Stimulated activated CD8-positive, alpha-beta memory T cell treated with anti-CD3 and anti-CD28 coated beads, Interleukin-7, amount 100 ng/mL, for 1 hour (primary cell): Measurements from ENCODE around the gene INHBC.
A peak's percentile ranks its signal among the peaks of the same experiment; 100 is the strongest.

Source experiments
- DNase-seq, 2 donors: peaks; one replicate each; pipeline ENCODE4 v3.0.0-alpha.2; 2020; ENCODE audit warnings: low read depth in 2 of 2

INHBC gene

GRCh38 chr12:57454566-57455373 lies 20.2 kb downstream of the INHBC start, which contains the start of gene INHBE:
TSS of gene INHBE (plus strand) at chr12:57455307. CDS start at chr12:57455537, 230 bp downstream.
- DNase-seq, result no peak

GRCh38 chr12:57455374-57456144 lies 21.0 kb downstream of the INHBC start:
- no peak for DNase-seq

GRCh38 chr12:57456145-57456700 lies 21.6 kb downstream of the INHBC start:
- no peak for DNase-seq

GRCh38 chr12:57456737-57457490 lies 22.3 kb downstream of the INHBC start:
- DNase-seq, result no peak

- DNase-seq, result no peak
Observed at GRCh38 chr12:57458665-57459054, 24.1 kb downstream of the INHBC start.

GRCh38 chr12:57459055-57459749 lies 24.6 kb downstream of the INHBC start:
- DNase-seq, result peak; percentile 84 to 90

GRCh38 chr12:57459750-57460467 lies 25.3 kb downstream of the INHBC start, which contains the start of gene GLI1:
TSS of gene GLI1 (plus strand) at chr12:57459785. CDS start at chr12:57463692, 3,907 bp downstream.
- no peak for DNase-seq

- no peak for DNase-seq
Observed at GRCh38 chr12:57460468-57460784, 25.8 kb downstream of the INHBC start.

GRCh38 chr12:57460841-57461275 lies 26.3 kb downstream of the INHBC start:
- no peak for DNase-seq

GRCh38 chr12:57461276-57461916 lies 26.8 kb downstream of the INHBC start:
- DNase-seq, result no peak

- DNase-seq, result no peak
Observed at GRCh38 chr12:57461917-57462250, 27.3 kb downstream of the INHBC start.

- DNase-seq, result peak; percentile 71 to 78
Observed at GRCh38 chr12:57462251-57462911, 27.8 kb downstream of the INHBC start.

GRCh38 chr12:57462912-57463253 lies 28.3 kb downstream of the INHBC start:
- DNase-seq, result no peak

GRCh38 chr12:57464569-57464968 lies 30.0 kb downstream of the INHBC start:
- no peak for DNase-seq

GRCh38 chr12:57465030-57465746 lies 30.6 kb downstream of the INHBC start:
- no peak for DNase-seq

GRCh38 chr12:57465747-57466505 lies 31.3 kb downstream of the INHBC start:
- no peak for DNase-seq

GRCh38 chr12:57467212-57467874 lies 32.8 kb downstream of the INHBC start:
- no peak for DNase-seq

GRCh38 chr12:57467915-57468314 lies 33.3 kb downstream of the INHBC start:
- no peak for DNase-seq
